Muscle layer of colon (tissue), 2 donors: ENCODE results near the gene HS2ST1.
"Not testable (repeated sequence)": the region's sequence is repeated elsewhere in the genome, so short reads cannot be mapped to it uniquely, and the experiment has no call there.

Experiments used
- H3K27ac ChIP-seq: one replicate; pipeline ENCODE4 v1.7.0; 2013; ENCODE audit warnings: low read depth, mild to moderate bottlenecking, low read length, moderate library complexity
- H3K27me3 ChIP-seq, 2 donors: one replicate each; pipeline ENCODE4 v1.7.0; 2013; ENCODE audit warnings: low read length in 2 of 2, mild to moderate bottlenecking in 2 of 2; ENCODE audit not compliant: insufficient read depth in 2 of 2, control insufficient read depth in 1 of 2
- H3K36me3 ChIP-seq: one replicate; pipeline ENCODE4 v1.7.0; 2013; ENCODE audit warnings: mild to moderate bottlenecking, low read length; ENCODE audit not compliant: insufficient read depth
- H3K4me1 ChIP-seq: one replicate; pipeline ENCODE4 v1.7.0; 2013; ENCODE audit warnings: mild to moderate bottlenecking, low read length; ENCODE audit not compliant: insufficient read depth
- H3K4me3 ChIP-seq, 2 donors: one replicate each; pipeline ENCODE4 v1.7.0; 2013; ENCODE audit warnings: low read length in 2 of 2, low read depth in 1 of 2, mild to moderate bottlenecking in 1 of 2, moderate library complexity in 1 of 2
- H3K9ac ChIP-seq: one replicate; pipeline ENCODE4 v1.7.0; 2013; ENCODE audit warnings: low read length
- H3K9me3 ChIP-seq: one replicate; pipeline ENCODE4 v1.7.0; 2013; ENCODE audit warnings: mild to moderate bottlenecking, low read length
- donor health status: abdominal sarcoma.
- donor health status: Adenocarcinoma of cecum.

The HS2ST1 gene

DNA sequence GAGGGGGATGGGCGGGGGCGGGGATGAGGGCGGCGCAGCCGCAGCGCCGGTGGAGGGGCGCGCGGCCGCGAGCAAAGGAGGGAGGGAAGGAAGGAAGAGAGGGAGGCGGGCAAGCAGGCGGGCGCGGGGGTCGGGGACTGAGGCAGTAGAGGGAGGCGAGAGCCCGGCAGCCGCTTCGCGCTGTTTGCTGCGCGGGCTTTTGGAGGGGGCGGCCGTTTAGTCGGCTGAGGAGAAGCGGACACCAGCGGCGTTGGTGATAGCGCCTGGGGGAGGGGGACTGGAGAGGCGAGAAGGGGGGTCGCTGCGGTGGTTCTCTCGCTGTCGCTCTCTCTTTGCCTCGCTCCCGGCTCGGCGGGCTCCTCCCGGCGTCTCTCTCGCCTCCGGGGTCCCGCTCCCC, at the start of gene HS2ST1:
Gene HS2ST1 (plus strand): TSS at position 35 of the 397 bp plus-strand sequence.
- Histone ChIP-seq H3K4me1 (peaks cover 23% of the 10 kb centered on the region), H3K27ac (peak within 1 kb of the TSS; percentile 98), H3K4me3 (peak within 1 kb of the TSS; percentile 75 to 100), H3K27me3 (no peaks in the 10 kb centered on the region), H3K36me3 (no peaks in the 10 kb centered on the region), H3K9ac (peak within 1 kb of the TSS; percentile 93), H3K9me3 (no peaks in the 10 kb centered on the region)

DNA sequence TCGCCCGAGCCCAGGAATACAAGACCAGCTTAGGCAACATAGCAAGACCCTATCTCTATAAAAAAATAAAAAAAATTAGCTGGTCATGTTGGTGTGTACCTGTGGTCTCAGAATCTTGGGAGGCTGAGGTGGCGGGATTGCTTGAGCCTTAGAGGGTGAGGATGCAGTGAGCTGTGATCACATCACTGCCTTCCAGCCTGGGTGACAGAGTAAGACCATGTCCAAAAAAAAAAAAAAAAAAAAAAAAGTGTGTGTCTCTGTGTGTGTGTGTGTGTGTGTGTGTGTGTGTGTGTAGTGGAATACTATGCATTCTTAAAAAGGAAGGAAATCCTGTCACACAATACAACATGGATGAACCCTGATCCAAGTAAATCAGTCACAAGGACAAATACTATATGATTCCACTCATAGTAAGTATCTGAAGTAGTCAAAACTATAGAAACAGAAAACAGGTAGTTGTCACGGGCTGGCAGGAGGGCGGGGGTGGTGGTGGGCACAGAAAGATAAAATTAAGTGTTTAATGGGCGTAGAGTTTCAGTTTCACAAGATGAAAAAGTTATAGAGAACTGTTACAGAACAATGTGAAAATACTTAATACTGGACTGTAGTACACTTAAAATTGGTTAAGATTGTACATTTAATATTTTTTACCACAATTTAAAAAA, 48.3 kb upstream of the HS2ST1 start:
- Histone ChIP-seq H3K36me3 (no peaks in the 10 kb centered on the region), H3K9me3 (no peaks in the 10 kb centered on the region), H3K4me1 (no peaks in the 10 kb centered on the region), H3K4me3 (no peak overlapping the region), H3K9ac (no peak overlapping the region), H3K27me3 (no peaks in the 10 kb centered on the region), H3K27ac (no peak overlapping the region)

DNA sequence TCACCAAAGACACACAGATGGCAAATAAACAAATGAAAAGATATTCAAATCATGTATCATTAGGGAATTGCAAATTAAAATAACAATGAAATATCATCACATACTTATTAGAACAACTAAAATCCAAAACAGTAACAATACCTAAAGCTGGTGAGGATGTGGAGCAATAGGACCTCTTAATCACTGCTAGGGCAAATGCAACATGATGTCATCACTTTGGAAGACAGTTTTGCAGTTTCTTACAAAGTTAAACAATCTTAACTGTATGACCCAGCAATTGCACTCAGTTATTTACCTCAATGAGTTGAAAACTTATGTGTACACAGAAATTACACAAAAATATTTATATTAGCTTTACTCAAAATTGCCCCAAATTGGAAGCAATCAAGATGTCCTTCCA, 47.8 kb upstream of the HS2ST1 start:
- H3K27ac ChIP-seq = no peak overlapping the region
- H3K9ac ChIP-seq = no peak overlapping the region
- no peak overlapping the region for H3K4me3 ChIP-seq
- no peaks in the 10 kb centered on the region for H3K9me3 ChIP-seq
- H3K36me3 ChIP-seq = no peaks in the 10 kb centered on the region
- no peaks in the 10 kb centered on the region for H3K27me3 ChIP-seq
- H3K4me1 ChIP-seq = no peaks in the 10 kb centered on the region

DNA sequence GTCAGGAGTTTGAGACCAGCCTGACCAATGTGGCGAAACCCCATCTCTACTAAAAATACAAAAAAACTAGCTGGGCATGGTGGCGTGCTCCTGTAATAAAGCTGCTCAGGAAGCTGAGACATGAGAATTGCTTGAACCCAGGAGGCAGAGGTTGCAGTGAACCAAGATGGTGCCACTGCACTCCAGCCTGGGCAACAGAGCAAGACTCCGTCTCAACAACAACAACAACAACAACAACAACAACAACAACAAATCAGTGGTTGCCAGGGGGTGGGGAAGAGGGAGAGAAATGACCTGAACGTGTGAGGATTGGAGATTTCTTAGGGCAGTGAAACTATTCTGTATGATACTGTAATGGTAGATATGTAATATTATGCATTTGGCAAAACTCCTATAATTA, 47.2 kb upstream of the HS2ST1 start:
- not testable (repeated sequence) for H3K27me3 ChIP-seq, H3K9me3 ChIP-seq, H3K4me1 ChIP-seq, H3K36me3 ChIP-seq, H3K27ac ChIP-seq, H3K9ac ChIP-seq, H3K4me3 ChIP-seq

DNA sequence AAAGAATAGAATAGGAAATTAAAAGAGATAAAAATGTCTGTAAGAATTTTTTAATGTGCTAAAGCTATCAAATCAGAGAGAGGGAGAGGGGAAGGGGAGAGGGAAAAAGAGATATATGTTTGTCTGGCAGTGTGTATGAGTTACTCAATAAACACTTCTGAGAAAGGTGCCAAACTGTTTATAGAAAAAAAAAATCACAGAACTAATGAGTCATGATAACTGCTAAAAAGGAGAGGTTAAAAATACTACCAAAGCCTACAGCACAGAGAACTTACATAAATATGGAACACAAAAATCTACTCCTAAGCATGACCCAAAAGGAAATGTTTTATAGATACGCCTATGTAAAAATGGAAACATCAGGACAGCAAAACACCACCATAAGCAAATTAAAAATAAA, 46.0 kb upstream of the HS2ST1 start:
- H3K4me3 ChIP-seq = no peak overlapping the region
- H3K36me3 ChIP-seq = no peaks in the 10 kb centered on the region
- H3K27ac ChIP-seq = no peak overlapping the region
- H3K27me3 ChIP-seq = no peaks in the 10 kb centered on the region
- H3K9me3 ChIP-seq = no peaks in the 10 kb centered on the region
- no peak overlapping the region for H3K9ac ChIP-seq
- no peaks in the 10 kb centered on the region for H3K4me1 ChIP-seq

DNA sequence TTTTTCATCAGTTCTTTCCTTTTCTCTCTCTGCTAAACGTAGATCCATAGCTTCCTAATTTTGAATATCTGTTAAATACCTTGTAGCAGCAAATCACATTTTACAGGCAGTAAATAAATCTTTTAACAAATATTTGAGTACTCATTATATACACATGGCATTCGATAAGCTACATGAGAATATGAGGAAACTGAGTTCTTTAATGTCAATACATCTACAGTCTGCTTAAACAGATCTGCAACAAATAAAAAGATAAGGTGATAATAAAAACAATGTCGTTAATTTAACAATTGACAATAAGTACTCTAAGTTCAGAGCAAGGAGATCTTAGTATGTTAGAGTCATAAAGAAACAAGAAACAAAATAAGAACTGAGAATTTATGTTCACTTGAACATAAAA, 43.4 kb upstream of the HS2ST1 start:
- Histone ChIP-seq H3K9ac (no peak overlapping the region), H3K27ac (no peak overlapping the region), H3K4me1 (no peaks in the 10 kb centered on the region), H3K36me3 (peaks cover 3% of the 10 kb centered on the region), H3K4me3 (no peak overlapping the region), H3K9me3 (no peaks in the 10 kb centered on the region), H3K27me3 (no peaks in the 10 kb centered on the region)

DNA sequence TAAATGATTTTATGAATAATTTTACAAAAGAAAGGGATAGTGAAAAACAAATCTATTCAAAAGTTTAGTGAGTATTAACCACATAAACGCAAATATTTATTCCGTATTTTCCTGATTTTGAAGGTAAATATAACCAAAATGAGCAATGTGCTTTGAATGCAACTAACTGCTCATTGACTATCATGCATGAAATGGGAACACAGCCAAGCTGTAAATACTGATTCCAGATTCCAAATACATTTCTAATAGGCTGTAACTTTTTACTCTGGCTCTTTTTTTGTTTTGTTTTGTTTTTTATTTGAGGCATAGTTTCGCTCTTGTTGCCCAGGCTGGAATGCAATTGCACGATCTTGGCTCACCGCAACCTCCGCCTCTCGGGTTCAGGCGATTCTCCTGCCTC, 42.3 kb upstream of the HS2ST1 start:
- Histone ChIP-seq H3K4me3 (no peak overlapping the region), H3K9me3 (no peaks in the 10 kb centered on the region), H3K36me3 (peaks cover 12% of the 10 kb centered on the region)

DNA sequence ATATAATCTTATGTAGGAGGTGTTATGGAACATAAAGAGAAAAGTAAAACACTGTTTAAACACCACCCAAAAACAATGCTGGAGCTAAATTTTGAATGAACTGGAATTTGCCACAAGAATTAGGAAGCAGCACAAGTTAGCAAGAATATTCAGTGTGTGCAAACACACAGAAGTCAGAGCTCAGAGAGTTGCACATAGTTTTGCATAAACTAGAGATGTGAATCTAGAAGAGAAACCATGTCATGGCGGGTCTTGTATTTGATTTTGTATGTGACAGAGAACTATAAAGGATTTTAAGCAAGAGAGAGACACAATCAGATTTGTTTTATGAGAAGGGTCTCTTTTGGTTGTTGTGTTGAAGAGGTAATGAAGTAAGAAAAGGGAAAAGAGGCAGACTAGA, 38.7 kb upstream of the HS2ST1 start:
- Histone ChIP-seq H3K4me3 (no peak overlapping the region), H3K4me1 (no peaks in the 10 kb centered on the region), H3K9ac (no peak overlapping the region), H3K27ac (no peak overlapping the region), H3K36me3 (peaks cover 12% of the 10 kb centered on the region), H3K9me3 (no peaks in the 10 kb centered on the region), H3K27me3 (no peaks in the 10 kb centered on the region)

More for the DNA sequence above, 42.3 kb upstream of the HS2ST1 start:
- Histone ChIP-seq H3K27me3 (no peaks in the 10 kb centered on the region), H3K27ac (no peak overlapping the region), H3K9ac (no peak overlapping the region), H3K4me1 (no peaks in the 10 kb centered on the region)

DNA sequence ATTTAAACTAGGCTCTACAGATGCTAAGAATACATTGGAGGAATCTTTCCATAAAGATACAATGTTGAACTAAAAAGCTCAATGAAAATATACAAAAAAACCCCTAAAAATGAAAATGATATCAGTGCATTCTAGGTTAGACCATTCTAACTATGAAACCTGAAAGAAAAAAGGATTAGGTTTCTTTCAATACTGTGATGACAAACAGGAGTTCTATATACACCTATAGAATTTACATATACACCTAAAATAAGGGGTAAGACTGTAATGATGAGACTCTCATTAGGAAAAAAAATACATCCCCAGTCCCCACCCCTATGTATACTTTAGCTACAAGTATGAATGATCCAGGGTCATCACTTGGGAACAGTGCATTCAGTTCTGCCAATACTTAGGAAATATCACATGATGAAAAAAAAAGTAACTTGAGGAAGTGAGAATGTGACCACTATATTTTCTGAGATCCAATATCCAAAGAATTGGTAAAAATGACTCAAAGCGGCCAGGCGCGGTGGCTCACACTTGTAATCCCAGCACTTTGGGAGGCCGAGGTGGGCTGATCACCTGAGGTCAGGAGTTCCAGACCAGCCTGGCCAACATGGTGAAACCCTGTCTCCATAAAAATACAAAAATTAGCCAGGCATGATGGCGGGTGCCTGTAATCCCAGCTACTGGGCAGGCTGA, 26.8 kb upstream of the HS2ST1 start:
- no peak overlapping the region for H3K27ac ChIP-seq
- H3K4me1 ChIP-seq = peaks cover 4% of the 10 kb centered on the region
- no peak overlapping the region for H3K4me3 ChIP-seq
- H3K27me3 ChIP-seq = no peaks in the 10 kb centered on the region
- no peaks in the 10 kb centered on the region for H3K9me3 ChIP-seq
- no peaks in the 10 kb centered on the region for H3K36me3 ChIP-seq
- no peak overlapping the region for H3K9ac ChIP-seq

DNA sequence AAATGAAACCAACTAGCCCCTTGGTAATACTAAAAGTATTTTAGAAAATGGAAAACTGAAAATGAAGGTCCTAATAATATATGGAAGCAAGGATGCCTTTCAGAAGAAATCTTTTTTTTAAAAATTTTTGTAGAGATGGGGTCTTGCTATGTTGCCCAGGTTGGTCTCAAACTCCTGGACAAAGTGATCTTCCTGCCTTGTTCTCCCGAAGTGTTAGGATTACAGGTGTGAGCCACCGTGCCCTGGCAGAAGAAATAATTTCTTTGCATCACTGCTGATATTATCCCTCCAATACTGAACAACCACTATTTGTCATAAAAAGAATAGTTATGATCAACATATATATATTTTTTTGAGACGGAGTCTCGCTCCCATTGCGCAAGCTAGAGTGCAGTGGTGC, 26.1 kb upstream of the HS2ST1 start:
- Histone ChIP-seq H3K36me3 (no peaks in the 10 kb centered on the region), H3K9ac (no peak overlapping the region), H3K4me1 (peaks cover 4% of the 10 kb centered on the region), H3K27ac (no peak overlapping the region), H3K4me3 (no peak overlapping the region), H3K27me3 (no peaks in the 10 kb centered on the region), H3K9me3 (no peaks in the 10 kb centered on the region)

DNA sequence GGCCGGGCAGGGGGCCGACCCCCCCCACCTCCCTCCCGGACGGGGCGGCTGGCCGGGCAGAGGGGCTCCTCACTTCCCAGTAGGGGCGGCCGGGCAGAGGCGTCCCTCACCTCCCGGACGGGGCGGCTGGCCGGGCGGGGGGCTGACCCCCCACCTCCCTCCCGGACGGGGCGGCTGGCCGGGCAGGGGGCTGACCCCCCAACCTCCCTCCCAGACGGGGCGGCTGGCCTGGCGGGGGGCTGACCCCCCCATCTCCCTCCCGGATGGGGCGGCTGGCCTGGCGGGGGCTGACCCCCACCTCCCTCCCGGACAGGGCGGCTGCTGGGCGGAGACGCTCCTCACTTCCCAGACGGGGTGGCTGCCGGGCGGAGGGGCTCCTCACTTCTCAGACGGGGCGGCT, 15.0 kb upstream of the HS2ST1 start:
- not testable (repeated sequence) for H3K4me3 ChIP-seq, H3K27me3 ChIP-seq, H3K4me1 ChIP-seq, H3K36me3 ChIP-seq, H3K9ac ChIP-seq, H3K9me3 ChIP-seq, H3K27ac ChIP-seq

DNA sequence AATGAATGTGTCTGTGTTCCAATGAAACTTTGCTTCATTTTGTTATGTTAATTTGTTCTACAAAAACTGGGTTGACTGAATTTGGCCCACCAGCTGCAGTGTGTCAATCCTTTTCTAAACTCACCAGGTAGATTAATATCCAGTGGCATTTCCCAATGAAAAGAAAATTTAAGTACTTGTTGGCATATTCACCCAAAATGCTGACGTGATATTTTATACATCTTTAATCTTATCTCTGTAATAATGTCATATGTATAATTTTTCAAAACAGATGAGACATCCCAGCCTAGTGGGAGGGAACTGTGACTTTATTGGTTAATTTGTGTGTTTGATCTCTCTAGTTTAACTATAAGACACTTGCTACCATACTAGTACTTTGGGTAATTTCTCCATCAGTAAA, 8.6 kb upstream of the HS2ST1 start:
- Histone ChIP-seq H3K4me3 (no peak overlapping the region), H3K27me3 (no peaks in the 10 kb centered on the region), H3K9me3 (no peaks in the 10 kb centered on the region), H3K27ac (no peak overlapping the region), H3K36me3 (peaks cover 8% of the 10 kb centered on the region), H3K9ac (no peak overlapping the region), H3K4me1 (peaks cover 4% of the 10 kb centered on the region)
